ENCODE results near the gene STAB2.

- no peak for TF ChIP-seq CTCF (IDR thresholded peaks at IDR 0.05)
- TF ChIP-seq POLR2A (IDR thresholded peaks at IDR 0.05), result no peak
Observed at GRCh38 chr12:103751600-103751999, 164.5 kb downstream of the STAB2 start.
